ENCODE data around the gene PPP1R14D.

PPP1R14D gene

DNA sequence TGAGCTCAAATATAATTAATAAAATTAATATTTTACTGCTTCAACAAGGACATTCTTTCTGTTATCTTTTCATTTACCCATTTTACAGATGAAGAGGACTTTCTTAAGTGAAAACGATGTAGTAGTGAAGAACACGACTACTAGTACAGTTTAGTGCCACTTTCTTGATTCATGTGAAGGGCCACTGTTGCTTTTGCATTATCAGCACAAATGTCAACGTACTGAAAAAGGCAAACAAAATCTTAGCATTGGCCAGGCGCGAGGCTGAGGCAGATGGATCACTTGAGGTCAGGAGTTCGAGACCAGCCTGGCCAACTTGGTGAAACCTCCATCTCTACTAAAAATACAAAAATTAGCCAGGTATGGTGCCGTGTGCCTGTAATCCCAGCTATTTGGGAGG lies 9.5 kb downstream of the PPP1R14D start:
- DNase-seq (ENCODE audit: low read depth): no peak

DNA sequence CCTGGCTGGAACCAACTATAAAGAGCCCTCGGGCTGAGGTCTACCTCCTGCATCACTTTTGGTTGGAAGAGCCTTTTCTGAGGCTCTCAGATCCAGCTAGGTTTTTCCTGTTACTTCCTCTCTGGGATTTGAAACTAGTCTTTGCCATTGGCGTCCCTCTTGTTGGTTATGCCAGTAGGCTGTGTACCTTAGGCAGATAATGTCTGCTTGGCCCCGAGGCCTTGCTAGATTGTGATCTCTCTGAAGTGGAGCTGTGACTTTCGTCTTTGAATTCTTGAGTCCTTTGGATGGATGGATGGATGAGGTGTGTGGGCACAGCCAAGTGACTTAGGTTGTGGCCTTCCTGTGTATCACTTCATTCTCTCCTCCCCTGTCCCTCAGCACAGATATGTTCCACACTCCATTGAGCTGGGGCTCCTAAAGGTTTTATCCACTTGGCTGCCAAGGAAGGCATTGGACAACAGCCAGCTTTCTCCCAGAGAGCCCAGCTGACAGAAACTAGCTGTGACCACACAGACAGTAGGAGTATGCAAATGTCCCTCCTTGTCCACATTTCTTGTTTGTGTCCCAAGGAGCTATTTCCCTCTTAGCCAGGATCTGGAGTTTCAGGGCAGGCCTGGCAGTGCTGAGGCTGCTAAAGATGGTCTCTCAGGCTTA lies 13.3 kb downstream of the PPP1R14D start:
- DNase-seq (ENCODE audit: low read depth): no peak

DNA sequence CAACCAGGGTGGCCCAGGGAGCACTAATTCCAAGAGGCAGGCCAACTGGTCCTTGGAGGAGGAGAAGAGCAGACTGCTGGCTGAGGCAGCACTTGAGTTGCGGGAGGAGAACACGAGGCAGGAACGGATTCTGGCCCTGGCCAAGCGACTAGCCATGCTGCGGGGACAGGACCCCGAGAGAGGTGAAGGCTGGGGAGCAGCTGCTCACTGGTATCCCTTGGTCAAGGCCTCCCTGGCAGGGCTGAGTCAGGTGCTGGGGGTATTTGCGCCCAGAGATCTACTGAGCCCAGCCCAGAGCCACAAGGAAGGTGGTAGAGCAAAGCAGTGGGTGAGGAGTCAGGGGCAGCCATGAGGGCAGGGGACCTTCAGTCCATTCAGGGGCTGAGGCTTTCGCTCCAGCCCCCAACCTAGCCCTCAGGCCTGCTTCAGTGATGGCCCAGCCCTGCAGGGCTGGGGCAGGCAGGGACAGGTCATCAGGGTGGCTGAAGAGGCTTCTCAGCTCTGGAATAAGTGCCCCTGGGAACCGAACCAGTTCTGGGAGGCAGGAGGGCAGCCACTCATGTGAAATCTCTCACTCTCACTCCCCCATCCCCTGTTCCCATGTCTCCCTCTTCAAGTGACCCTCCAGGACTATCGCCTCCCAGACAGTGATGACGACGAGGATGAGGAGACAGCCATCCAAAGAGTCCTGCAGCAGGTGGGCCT lies 15.6 kb downstream of the PPP1R14D start:
- DNase-seq (ENCODE audit: low read depth): no peak

DNA sequence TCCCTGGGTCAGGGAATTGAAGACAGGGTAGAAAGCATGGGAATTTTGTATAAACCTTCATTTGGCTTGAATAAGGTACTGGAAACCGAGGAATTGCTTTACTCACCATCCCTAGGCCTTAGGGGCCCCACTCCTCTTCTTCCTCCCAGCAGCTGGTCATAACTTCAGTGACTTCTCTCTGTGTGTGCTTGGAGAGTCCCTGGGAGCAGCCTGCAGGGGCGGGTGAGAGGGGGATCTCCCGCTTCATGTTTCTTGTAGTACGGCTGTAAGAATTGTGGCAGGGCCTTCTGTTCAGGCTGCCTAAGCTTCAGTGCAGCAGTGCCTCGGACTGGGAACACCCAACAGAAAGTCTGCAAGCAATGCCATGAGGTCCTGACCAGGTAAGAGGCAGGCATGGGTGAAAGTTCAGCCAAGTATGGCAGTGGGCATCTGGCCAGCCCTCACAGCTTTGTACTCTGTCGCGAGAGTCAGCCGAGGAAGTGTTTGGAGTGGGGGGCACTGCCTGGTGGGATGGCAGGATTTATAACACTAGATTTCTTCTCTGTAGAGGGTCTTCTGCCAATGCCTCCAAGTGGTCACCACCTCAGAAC lies 19.6 kb downstream of the PPP1R14D start:
- no peak for DNase-seq (ENCODE audit: low read depth)

DNA sequence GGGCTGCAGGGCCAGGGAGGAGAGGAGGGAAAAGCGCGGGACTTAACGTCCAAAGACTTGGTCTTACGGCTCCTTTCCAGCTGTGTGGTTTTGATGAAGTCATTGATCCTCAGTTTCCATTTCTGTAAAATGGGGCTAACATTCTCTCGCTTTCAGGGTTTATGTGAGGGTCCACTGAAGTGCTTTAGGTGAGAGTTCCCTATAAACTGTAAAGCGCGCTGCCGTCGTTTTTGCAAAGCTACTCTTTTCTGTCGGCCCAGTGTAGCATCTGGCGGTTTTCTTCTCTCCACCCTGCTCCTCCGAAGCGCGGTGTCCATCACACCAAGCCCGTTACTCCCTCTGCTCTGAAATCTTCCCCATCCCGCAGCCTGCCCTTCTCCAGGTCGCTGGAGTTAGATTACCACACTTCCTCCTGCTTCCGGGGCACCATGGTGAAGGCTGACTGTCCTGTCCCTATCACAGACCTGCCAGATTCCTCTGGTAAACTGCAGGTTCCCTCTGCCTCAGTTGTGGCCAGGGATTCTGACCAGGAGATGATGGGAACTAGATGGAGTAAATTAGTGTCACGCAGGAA lies 20.5 kb downstream of the PPP1R14D start:
- no peak for DNase-seq (ENCODE audit: low read depth)

- DNase-seq (ENCODE audit: low read depth): peak; percentile 93
These were observed 21.2 kb downstream of the PPP1R14D start, which contains the start of the genes DNAJC17 and ZFYVE19 for GRCh38 chr15:40807028-40807887. Gene DNAJC17, minus strand, starts transcription at chr15:40807473. Its CDS starts 27 bp downstream, at chr15:40807446. Gene ZFYVE19, plus strand, starts transcription at chr15:40807089. Its CDS starts 501 bp downstream, at chr15:40807590.

DNA sequence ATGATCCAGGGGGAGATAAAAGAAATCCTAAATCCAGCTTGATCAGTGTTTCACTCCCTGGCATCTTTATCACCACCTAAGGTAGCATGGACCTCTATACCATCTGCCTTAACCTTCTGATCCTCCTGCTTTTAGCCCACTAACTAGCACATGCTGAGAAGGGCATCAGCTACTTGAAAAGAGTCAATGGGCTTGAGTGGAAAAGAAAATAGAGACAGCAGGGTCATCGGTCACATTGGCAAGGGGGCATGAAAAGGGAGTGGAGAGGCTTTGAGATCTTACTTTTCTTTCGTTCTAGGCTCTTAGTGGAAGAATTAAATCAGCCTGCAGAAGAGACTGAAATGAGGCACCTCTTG lies 21.9 kb downstream of the PPP1R14D start:
- no peak for DNase-seq (ENCODE audit: low read depth)

- DNase-seq (ENCODE audit: low read depth): no peak
These were observed 24.8 kb downstream of the PPP1R14D start for GRCh38 chr15:40803688-40804087.

DNA sequence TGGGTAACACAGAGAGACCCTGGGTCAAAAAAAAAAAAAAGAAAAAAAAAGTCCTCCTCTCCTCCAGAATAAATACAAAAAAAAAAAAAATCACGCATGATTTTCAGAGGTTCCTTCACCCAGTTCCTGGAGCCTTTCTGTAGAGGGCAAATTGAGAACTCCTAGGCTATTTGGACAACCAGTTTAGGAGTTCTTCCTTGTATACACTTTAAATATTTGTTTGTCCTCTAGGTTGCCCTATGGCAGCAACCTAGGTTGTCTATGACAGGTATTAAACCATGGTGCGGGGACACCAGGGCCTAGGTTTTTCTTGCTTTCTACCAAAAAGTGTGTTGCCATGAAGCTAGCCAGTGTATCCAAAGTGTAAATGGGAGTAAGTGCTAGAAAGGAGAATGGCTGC lies 25.4 kb downstream of the PPP1R14D start:
- no peak for DNase-seq (ENCODE audit: low read depth)

DNA sequence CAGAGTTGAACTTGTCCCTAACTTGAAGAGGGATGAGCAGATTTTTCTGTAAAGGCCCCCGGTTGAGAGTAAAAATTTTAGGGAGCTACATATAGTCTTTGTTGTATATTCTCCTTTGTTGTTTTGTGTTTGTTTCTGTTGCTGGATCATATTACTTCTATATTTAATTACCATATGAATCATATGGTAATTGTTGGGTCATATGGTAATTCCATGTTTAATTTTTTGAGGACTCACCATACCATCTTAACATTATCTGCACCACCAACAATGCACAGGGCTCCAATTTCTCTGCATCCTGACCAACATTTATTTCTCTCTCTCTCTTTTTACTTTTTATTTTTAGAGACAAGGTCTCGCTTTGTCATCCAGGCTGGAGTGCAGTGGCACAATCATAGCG lies 29.0 kb downstream of the PPP1R14D start:
- no peak for DNase-seq (ENCODE audit: low read depth)

- DNase-seq (ENCODE audit: low read depth): no peak
These were observed 32.0 kb downstream of the PPP1R14D start for GRCh38 chr15:40796512-40796911.

DNA sequence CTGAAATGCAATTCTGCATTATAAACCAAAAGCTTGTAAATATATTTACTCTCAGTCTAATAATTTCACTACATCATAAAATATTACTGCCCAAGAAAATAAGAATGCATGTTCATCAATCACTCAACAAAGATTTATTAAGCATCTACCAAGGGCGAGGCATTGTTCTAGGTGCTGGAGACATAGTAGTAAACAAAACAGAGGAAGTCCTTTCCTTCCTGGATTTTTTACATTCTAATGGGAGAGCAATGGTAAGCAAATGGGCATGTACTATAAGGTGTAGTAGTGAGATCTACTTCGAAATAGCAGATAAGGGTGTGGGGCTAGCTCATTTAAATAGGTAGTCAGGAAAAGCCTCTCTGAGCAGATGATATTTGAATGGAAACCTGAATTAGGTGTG lies 32.5 kb downstream of the PPP1R14D start:
- no peak for DNase-seq (ENCODE audit: low read depth)

DNA sequence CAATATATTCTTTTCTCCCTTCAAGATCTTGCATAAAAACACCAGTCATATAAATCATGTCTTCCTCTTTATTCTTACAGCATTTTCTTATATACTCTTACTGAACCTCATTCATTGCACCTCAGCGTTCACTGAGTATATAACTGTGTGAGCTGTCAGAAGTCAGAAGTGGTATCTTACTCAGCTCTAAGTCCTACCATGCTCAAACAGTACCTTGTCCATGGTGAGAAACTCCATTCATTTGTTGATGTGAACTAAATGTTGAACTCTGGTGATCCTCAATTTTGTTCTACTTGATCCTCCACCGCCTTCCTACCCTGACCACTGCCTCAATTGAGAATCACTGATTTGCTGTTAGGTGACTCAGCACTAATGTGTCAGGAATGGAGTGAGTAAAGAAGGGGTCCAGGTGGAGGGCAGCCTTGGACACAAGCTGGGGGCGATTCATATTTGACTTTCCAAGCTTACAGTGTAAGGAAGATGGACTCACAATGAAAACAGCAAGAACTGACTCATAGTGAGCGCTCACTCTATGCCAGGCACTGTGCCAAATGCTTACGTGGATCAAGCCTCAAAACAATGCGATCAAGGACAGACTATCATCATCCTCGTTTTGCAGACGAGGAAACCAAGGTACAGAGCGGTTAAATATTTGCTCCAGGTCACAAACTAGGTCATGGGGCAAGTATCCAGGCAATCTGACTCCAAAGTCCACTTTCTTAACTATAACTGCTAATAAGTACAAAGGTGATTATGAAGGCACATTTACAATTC lies 35.1 kb downstream of the PPP1R14D start:
- DNase-seq (ENCODE audit: low read depth): no peak

DNA sequence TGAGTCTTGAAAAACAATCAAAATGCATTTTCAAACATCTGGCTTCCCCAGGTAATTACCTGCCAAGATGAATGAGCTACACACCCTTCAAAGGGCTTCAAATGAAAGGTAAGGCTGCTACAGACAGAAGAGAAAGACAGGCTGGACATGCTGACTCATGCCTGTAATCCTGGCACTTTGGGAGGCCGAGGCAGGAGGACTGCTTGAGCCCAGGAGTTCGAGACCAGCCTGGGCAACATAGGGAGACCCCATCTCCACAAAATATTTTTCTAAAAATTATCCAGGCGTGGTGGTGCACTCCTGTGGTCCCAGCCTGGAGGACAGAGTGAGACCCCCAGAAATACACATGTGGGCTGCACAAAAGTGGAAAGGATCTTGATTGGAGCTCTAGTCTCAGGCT lies 36.1 kb downstream of the PPP1R14D start:
- no peak for DNase-seq (ENCODE audit: low read depth)

DNA sequence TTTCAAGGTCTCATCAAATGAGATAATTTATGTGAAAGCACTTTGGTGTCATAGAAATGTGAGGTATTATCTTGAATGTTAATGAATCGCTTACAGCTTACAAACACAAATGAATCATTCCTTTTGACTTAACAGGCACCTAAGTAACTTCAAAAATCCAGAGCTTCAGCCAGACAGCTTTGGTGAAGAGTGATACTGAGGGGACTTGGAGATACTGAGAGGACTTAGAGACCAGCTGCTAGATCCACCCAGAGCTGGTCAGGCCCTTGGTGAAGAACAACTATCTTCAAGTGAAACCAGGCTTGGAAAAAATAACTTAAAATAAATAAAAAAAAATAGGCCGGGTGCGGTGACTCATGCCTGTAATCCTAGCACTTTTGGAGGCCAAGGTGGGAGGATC lies 37.8 kb downstream of the PPP1R14D start:
- no peak for DNase-seq (ENCODE audit: low read depth)

DNA sequence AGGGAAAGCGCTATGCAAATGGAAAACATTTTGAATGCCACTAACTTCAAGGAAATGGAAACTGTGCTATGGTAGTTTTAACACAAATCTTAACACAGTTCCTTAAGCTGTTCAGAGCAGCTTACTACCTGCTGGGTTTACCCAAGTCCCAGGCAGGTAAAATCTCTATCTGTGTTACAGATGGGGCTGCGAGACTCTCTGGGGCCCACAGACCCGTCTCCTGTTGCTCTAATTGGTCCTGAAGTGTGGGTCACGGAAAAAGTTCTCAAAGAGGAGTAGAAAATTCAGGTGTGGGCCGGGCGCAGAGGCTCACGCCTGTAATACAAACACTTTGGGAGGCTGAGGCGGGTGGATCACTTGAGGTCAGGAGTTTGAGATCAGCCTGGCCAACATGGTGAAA lies 38.5 kb downstream of the PPP1R14D start:
- DNase-seq (ENCODE audit: low read depth): no peak

GRCh38 chr15:40789119-40789518 lies 39.4 kb downstream of the PPP1R14D start:
- DNase-seq (ENCODE audit: low read depth): no peak

DNA sequence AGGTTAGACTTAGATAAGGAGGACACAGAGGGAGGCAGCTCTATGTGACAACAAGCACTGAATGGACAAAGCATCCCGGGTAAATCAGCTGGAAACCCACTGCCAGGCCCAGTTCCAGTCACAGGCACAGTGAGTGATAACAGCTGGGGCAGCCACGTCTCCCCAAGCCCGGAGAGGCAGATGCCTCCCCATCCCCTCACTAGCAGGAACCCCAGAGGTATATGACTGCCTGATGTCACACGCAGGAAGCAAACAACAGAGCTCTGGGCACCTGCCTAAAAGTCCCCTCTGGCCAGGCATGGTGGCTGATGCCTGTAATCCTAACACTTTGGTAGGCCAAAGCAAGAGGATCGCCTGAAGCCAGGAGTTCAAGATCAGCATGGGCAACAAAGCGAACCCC lies 40.5 kb downstream of the PPP1R14D start:
- no peak for DNase-seq (ENCODE audit: low read depth)

DNA sequence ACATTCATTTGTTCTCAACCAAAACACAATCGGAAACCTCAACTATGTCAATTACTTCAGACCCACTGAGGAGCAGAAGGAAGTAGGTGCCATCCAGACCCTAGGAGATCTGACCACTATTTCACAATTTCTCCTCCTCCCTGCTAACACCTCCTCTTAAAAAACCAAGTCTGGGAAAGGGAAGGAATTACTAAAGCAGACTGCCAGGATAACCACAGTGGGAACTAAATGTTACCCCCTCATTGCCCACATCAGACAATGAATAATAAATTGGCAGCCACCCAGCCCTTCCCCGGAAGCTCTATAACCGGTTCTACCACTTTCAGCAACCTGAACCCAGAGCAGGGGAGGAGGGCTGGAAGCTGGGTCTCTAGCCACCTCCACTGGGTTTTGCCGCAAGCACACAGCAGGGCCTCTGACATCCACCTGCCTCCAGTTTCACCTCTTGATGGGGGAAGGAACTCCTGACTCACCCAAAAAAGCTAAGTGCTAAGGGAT lies 41.1 kb downstream of the PPP1R14D start:
- DNase-seq (ENCODE audit: low read depth): peak; percentile 64

- no peak for DNase-seq (ENCODE audit: low read depth)
These were observed 42.7 kb downstream of the PPP1R14D start for GRCh38 chr15:40785814-40786213.

GRCh38 chr15:40785164-40785563 lies 43.3 kb downstream of the PPP1R14D start:
- DNase-seq (ENCODE audit: low read depth): no peak

All from stimulated activated CD4-positive, alpha-beta T cell treated with anti-CD3 and anti-CD28 coated beads, Interleukin-2, amount 100 ng/mL, for 4 hours (primary cell).